ENCODE results near the gene TCERG1L.
"Not testable (repeated sequence)": the region's sequence is repeated elsewhere in the genome, so short reads cannot be mapped to it uniquely, and the experiment has no call there.

TCERG1L gene, protein sequence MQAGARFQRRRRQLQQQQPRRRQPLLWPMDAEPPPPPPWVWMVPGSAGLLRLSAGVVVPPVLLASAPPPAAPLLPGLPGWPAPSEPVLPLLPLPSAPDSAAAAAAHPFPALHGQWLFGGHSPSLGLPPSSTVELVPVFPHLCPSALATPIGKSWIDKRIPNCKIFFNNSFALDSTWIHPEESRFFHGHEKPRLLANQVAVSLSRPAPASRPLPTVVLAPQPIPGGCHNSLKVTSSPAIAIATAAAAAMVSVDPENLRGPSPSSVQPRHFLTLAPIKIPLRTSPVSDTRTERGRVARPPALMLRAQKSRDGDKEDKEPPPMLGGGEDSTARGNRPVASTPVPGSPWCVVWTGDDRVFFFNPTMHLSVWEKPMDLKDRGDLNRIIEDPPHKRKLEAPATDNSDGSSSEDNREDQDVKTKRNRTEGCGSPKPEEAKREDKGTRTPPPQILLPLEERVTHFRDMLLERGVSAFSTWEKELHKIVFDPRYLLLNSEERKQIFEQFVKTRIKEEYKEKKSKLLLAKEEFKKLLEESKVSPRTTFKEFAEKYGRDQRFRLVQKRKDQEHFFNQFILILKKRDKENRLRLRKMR

DNA sequence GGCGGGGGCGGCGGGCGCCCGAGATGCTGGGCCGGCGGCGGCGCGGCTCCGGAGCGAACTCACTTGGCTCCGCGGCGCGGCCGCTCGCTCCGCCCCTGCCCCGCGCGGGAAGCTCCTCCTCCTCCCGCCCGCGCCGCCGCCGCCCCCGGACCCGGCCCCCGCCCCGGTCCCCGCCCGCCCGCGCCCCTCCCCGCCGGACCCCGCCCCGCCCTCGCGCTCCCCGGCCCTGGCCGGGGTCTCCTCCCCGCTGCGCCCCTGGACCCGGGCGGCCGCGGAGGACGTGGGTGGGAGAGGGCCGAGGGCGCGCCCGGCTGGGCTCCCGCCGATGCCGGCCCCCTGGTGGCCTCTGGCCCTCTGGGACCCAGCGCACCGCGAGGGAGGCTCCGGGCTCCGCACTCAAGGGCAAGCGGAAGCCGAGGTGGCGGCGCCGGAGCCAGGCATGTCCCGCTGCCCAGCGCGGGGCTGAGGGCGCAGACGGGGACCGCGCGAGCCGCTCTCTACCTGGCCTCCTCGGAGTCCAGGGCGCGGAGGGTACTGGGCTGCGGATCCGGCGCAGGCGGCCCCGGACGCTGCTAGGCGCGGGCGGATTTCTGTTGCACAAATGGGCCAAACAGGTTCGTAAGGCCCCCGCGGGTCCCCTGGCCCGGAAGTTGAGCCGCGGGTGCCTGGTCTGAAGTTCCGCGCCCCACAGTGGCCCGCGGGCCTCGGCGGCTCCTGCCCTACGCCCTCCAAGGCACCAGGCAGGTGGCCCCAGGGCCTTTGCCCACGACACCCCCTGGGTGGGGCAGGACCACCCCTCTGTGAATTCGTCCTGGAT lies at the start of gene TCERG1L:
Gene TCERG1L (minus strand): TSS at position 61 of the 817 bp plus-strand sequence. CDS start 86 bp downstream, outside the sequence.
- DNase-seq (ENCODE audit: low read depth, low spot score) = peak; percentile 17

DNA sequence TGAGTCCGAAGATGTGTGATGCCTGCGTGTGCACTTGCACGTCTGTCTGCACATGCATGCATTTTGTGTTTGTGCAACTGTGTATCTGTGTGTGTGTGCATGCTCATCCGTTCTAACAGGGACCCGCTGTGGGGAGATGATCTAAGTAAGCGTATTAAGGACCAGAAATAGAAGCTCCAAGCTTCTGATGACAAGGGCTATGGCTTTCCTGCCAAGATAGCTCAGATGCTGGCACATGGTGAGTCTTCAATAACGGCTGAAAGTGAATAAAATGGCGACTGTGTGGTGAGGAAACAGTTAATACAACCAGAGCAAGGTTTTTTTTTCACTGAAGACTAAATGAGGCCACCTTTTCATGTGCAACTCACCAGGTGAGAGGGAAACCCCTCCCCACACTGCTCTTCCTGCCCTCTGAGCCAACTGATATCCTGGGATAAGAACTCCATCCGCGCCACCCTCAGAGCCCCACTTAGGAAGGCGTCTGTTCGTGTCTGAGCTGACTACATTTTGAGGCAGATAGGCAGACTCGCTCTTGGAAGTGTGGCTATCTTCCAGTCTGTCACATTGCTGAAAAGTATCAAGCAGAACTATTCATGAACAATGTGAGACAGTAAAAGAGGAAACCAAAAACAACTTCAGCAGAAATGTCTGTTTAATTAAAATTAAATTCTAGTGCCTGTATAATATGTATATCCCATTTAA lies 47.4 kb upstream of the TCERG1L start:
- no peak for DNase-seq (ENCODE audit: low read depth, low spot score)

DNA sequence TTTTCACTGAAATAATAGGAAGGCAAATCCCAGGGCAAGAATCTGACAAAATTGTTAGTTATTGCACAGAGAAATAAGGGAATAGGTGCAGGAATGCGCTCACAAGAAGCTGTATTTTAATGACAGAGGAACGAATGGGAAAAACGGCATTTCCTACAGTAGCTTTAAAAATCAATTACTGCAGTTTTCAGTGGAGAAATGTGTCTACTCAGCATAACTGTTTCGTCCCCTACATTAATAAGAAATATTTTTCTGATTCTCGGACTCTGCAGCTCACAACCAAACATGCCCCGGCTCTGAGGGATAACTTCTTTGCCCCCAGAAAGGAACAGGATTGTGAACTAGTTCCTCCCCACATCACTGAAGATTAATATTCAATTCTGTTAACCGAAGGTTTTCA lies 44.9 kb upstream of the TCERG1L start:
- no peak for DNase-seq (ENCODE audit: low read depth, low spot score)

DNA sequence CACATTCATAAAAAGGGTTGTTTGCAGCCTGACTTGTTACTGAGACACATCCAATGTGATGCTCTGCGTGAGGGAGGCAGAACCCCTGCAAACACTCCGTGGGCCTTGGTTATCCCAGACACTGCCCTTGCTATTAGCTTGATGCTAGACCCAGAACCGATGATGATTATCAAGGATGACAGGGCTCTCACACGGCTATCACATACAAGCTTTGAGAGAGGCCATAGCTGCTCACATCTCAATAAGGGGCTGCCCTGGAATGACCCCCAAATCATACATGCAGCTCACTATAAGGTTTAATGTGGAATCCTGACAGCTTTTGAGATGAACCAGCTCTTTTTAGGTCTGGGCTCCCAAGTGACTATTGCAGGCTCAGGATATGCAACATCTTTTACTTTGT lies 44.4 kb upstream of the TCERG1L start:
- DNase-seq (ENCODE audit: low read depth, low spot score) = no peak

DNA sequence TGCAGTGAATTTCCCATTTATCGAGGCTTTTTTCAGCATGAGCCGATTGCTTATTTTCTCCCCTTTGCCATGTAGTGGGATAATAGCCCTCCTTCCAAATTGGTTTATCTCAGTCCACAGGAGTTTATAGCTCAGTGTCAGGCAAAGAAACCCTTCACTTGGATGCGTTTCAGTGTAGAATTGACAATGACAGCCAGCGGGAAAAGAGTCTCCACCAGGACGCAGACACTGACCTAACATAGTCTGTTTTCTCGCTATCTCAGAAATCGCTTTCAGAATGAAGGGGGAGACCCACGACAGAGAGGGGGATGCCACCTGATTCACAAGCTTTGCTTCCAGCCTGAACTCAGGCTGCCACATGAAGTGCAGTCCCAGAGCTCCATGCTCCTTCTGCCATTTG lies 43.5 kb upstream of the TCERG1L start:
- DNase-seq (ENCODE audit: low read depth, low spot score) = no peak

DNA sequence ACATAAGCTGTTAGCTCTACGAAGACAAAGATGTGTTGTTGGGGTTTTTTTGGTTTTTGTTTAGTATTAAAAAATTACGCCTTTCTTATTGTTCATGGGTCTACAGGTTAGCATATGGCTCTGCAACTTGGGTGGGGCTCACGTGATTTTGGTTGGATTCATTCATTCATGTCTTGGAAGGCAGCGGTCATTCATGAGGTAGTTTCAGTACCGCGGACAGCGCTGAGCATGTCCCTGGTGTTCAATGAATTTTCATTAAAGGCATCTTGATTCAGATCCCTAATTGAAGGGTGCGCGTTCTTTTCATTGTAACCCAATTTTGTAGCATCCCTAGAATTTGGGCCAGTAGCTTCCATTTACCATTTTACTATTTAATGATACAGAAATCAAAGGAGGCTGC lies 42.9 kb upstream of the TCERG1L start:
- peak; percentile 23 for DNase-seq (ENCODE audit: low read depth, low spot score)

DNA sequence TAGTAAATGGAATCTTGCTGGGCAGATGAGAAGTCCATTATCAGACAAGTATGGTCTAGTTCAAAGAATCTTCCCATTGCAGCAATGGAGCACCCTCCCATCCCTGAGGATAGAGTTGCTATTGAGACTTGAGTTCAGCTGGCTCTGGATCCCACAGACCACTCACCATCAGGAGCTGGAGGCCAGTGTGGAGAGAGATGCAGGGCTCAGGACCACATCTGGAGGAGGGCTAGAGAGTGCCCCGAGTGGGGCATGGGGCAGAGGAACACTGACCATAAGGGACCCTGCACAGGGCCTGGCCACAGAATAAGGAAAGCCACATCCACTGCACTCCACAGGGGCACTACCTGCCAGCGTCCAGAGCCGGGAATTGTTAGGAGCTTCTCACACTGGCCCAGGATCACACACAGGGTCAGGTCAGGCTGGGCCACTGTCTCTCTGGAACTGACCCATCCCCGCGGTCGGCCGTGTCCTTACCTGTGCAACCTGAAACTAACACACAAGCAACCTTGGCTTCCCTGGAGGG lies 41.3 kb upstream of the TCERG1L start:
- DNase-seq (ENCODE audit: low read depth, low spot score) = no peak

DNA sequence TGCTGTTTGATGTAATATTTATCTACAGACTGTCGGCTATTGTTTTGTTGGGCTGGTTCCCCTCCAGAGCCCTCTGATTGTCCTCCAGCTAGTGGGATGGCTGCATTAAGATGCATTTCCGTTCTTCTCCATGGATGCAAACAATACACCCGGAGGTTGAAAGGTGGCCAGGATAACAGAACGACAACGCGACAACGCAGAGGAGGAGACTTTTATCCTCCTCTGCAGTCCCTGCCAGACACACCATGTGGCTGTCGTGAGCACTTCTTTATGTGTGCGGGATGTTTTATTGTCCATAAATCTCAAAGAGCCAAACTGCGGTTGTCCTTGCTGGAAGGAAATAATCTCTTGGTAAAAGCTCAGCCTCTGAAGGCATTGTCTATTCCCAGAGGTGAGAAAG lies 39.1 kb upstream of the TCERG1L start:
- DNase-seq (ENCODE audit: low read depth, low spot score) = no peak

DNA sequence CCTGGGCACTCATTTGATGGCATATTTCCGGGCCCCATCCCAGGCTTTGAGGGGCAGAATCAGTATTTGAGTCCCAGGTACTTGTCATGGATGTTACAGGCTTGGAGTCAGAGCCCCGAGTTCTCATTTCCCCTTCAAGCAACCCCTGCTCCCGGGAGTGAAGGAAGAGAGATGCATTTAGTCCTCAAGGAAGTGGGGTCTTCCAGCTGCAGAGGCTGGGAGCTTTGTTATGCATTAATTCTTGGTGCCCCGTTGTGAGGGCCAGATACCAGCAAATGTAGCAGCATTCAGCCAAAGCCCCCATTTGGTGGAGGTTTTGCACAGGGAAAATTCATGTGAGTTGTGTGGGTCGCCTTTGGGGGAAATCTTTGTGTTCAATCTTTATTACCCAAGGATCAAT lies 38.7 kb upstream of the TCERG1L start:
- no peak for DNase-seq (ENCODE audit: low read depth, low spot score)

DNA sequence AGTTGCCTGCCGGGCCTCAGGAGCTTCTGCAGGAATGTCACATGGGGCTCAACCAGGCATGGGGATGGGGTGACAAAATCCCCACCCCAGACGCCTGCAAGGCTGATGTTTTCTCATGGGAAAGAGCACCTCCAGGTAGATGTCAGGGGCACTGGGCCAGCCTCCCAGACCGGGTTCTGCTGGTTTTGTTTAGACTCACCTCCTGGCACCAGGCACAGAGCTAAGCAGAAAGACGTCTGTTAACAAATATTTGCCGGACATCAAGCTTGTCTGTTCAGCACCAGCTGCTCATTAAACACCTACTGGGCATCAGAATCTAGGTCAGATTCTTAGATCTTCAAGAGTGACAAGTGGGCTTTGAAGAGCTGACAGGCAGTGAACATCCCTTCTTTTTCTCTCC lies 34.9 kb upstream of the TCERG1L start:
- DNase-seq (ENCODE audit: low read depth, low spot score) = no peak

DNA sequence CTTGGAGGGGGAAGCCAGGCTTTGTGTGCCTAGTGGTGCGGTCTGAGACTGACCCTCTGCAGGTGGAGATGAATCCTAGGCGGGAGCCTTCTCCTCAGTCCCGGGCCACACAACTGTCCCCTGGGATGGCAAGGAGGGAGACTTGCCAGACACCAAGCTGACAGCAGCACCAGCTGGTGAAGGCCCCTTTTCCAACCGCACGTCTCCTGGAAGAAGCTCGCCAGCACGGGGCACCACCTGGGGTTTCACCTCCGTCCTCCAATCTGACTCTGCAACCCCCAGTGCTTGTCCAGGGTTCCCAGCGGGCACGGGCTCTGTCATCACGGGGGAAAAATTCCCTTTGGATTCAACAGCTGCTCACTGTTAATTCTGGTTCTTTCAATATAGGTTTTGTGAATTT lies 34.2 kb upstream of the TCERG1L start:
- no peak for DNase-seq (ENCODE audit: low read depth, low spot score)

DNA sequence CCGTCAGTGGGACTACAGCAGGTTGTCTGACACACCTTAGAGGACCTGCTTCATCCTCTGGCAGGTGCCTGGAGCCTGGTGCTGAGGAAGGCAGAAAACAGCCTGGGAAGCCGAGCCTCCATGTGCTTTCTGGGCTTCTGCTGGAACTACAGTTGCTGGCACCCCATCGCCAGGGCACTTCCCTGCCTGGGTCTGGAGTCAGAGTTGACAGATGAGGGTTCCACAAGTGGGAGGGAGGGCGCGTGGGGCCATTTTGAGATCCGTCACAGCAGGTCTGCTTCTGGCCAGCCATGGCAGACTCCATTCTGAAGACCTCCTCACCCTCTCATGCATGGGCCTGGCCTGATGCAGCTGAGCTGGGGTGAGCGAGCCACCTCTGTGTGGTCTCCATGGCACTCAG lies 33.2 kb upstream of the TCERG1L start:
- DNase-seq (ENCODE audit: low read depth, low spot score) = no peak

DNA sequence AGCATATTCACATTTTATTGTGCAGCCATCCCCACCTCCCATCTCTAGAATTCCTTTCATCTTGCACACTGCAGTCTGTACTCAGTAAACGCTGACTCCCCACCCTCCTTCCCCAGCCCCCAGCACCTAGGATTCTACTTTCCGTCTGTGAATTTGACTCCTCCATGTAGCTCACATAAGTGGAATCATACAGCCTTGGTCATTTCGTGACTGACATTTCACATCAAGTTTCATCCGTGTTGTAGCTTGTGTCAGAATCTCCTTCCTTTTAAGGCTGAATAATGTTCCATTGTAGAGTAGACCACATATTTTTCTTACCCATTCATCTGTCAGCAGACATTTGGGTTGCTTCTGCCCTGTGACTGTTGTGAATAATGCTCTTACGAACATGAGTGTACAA lies 26.2 kb upstream of the TCERG1L start:
- DNase-seq (ENCODE audit: low read depth, low spot score) = no peak

DNA sequence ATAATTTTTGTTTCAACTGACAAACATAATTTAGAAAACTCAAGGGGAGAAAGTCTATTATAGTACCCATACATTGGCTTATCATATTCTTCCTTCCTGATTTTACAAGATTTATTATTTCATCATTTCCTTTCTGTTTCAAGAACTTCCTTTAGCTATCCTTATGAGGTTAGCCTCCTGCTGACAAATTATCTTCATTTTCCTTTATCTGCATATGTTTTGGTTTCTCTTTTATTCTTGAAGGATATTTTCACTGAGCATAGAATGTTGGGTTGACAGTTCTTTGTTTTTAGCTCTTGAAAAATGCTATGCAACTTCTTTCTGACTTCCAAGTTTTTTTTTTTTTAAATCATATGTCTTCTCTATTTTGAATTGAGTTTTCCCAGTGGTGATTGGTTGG lies 21.3 kb upstream of the TCERG1L start:
- no peak for DNase-seq (ENCODE audit: low read depth, low spot score)

DNA sequence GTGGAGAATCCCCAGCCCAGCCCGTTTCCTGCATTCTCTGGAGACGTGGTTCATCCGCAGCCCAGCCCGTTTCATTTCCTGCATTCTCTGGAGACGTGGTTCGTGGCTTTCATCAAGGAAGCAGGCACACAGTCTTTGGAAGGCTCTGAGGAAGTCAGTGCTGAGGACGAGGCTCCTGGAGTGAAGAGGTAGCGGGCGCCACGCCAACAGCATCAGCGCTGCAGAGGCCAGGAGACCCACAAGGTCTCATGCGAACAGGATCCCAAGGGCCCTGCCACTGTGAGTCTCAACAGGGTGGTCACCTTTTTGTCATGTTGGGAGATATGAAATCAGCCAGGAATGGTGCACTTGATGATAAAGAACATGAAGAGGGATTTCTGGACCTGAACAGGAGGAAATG lies 12.4 kb upstream of the TCERG1L start:
- no peak for DNase-seq (ENCODE audit: low read depth, low spot score)

DNA sequence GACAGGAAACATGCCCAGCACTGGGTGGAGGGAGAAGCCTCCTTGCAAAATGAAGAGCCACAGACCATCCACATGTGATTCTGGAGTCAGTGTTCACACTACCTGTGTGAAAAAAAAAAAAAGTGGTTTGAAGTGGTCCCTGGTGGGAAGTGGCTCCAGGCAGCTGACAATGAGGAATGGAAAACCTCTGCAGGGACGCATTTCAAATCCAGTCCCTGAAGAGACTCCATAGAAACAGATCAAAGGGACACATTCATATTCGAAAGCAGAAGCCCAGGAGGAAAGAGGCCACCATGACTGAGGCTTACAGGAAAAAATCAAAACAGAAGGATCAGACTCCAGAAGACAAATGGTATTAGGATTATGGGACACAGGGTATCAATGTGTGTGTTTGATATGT lies 11.5 kb upstream of the TCERG1L start:
- DNase-seq (ENCODE audit: low read depth, low spot score) = no peak

DNA sequence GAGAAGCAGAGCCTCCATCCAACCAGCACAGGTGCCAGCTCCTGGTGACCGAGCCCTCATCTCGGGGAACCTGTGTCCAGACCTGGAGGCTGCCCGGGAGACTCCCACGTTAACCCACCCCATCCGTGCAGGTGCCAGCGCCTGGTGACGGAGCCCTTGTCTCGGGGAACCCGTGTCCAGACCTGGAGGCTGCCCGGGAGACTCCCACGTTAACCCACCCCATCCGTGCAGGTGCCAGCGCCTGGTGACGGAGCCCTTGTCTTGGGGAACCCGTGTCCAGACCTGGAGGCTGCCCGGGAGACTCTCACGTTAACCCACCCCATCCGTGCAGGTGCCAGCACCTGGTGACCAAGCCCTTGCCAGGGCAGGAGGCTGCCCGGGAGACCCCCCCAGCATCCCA lies 11.1 kb upstream of the TCERG1L start:
- not testable (repeated sequence) for DNase-seq (ENCODE audit: low read depth, low spot score)

DNA sequence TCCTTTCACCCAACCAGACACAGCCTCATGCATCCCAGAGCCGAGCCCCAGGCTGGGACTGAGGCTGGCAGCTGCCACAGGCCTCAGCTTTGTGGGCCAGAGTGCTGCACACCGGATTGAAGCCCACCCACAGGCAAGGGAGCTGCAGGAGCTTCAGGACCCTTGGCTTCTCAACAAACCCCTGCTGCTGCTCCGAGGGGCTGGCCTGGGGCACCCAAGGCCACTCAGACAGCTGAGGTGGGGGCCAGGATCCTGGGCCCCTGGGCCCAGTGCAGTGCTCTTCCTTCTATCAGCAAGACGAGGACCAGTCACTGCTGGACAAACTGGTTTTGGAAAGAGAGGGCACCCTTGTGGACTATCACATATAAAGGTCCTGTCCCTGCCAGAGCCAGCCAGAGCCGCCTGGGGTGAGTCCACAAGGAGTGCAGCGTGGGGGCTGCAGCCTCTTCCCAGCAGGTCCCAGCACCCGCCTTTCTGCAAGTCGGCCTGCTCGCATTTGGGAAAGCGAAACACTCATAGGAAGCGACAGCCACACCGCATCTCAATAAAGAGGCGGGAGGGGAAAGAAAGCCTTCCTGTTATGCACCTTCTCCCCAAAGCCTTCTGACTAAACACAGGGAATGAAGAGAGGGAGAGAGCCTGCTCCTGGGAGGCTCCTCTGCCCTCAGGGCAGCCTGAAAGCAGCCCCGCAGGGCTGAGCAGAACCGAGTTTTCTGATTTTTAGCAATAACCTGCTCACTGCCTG lies 9.5 kb upstream of the TCERG1L start:
- DNase-seq (ENCODE audit: low read depth, low spot score) = no peak

DNA sequence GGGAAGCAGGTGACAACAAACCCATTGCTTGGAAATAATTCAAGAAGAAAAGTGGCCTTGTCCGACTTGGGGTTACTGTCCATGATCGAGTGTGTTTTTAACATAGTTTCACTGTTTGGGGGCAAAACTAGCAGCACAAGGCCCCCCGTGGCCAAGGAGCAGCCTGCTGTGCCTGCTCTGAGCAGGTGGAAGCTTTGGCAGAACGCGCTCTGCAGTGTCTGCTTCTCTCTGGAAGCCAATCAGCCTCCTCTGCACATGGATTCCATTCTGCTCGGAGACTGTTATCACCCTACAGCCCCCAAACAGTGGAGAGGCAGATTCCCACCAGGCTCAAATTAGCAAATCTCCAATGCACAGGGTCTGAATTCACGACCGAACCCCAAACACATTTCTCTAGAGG lies 7.3 kb upstream of the TCERG1L start:
- DNase-seq (ENCODE audit: low read depth, low spot score) = no peak

DNA sequence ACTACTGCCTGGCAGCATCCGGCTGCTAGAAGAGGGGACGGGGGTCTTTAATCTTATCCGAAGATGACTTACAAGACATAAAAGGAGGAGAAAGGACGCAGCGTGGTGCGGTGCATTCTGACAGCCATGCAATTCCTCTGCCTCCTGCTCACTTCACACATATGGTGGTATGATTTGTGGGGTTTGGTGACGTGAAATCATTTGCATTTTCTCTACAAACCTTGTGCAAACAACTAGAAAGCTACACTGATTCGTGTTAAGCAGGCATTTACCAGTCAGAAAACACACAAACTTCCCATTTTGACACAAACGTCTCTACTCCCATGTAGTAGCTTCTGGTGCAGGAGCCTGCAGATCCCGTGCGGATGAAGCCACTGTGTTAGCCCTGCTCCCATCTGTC lies 6.8 kb upstream of the TCERG1L start:
- DNase-seq (ENCODE audit: low read depth, low spot score) = no peak
